Activated T-helper 17 cell treated with anti-CD3 and anti-CD28 coated beads, Interleukin-2, amount 50 U/mL, for 72 hours (primary cell): ENCODE results near the gene CMBL. TPM values are rescaled to one million over a fixed set of nuclear protein-coding genes. Genes with fewer than 3 reads are reported as not detected.

ENCODE experiments used
- ATAC-seq: fragments of 150-1000 bp; cut with Tn5 transposase; replicated peaks from 2 replicates; pipeline ENCODE4 v1.10.0; 2021; ENCODE audit warnings: mild to moderate bottlenecking, moderate library complexity
- H3K27ac Mint-ChIP-seq: one replicate; pipeline ENCODE4 v1.8.0; 2022; ENCODE audit warnings: mixed read lengths
- H3K27me3 Mint-ChIP-seq: one replicate; pipeline ENCODE4 v1.8.0; 2022; ENCODE audit warnings: mixed read lengths
- H3K36me3 Mint-ChIP-seq: one replicate; pipeline ENCODE4 v1.8.0; 2022; ENCODE audit warnings: low read depth, mild to moderate bottlenecking, mixed read lengths
- H3K4me1 Mint-ChIP-seq: one replicate; pipeline ENCODE4 v1.8.0; 2022; ENCODE audit warnings: mixed read lengths
- H3K4me3 Mint-ChIP-seq: one replicate; pipeline ENCODE4 v1.8.0; 2022; ENCODE audit warnings: mild to moderate bottlenecking, mixed read lengths
- H3K9me3 Mint-ChIP-seq: one replicate; pipeline ENCODE4 v1.8.0; 2022; ENCODE audit warnings: mixed read lengths
- total RNA-seq, 2 donors: library from RNA; stranded (reverse); gene quantifications; one replicate each; pipeline ENCODE4 v1.2.3, GENCODE V29; 2022

Gene CMBL
- total RNA-seq, 2 donors from 2014 or later: 0.80 to 0.82 TPM

DNA sequence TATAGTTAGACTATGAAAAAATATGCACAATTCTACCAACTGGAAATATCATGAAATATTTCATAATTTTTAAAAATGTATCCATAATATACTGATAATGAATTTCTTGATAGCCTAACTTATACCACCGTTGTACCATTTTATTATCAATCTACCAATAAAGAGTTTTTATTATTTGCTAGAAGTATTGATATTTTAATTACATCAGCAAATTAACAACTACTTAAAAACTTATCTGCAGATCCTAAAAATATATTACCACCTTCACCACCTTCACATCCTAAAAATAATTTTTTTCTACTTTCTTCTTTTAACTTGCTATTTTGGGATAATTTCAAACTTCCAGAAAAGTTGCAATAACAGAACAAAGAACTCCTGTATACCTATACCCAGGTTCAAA is 79.4 kb downstream of the CMBL start:
- H3K27me3 Mint-ChIP-seq: no peaks in the 10 kb centered on the region
- ATAC-seq: no peak
- H3K9me3 Mint-ChIP-seq: peaks cover 4% of the 10 kb centered on the region
- peaks cover 6% of the 10 kb centered on the region for H3K4me1 Mint-ChIP-seq
- H3K36me3 Mint-ChIP-seq: peaks cover 68% of the 10 kb centered on the region
- no peak overlapping the region for H3K4me3 Mint-ChIP-seq
- no peak overlapping the region for H3K27ac Mint-ChIP-seq

Other genes starting within 250 kb of the CMBL start
- 10 to 100 TPM; 12.9 to 24.9 TPM for gene ATPSCKMT, start 58.0 kb downstream of the CMBL start, total RNA-seq
- gene CCT5, start 57.6 kb downstream of the CMBL start, total RNA-seq: 100 to 1,000 TPM; 188 to 476 TPM
- gene MARCHF6, start 45.8 kb upstream of the CMBL start, total RNA-seq: 100 to 1,000 TPM in 1 of 2 donors, 10 to 100 TPM in 1; 87.7 to 157 TPM
- gene ROPN1L, start 134.0 kb upstream of the CMBL start, total RNA-seq: 1 to 10 TPM in 1 of 2 donors, under 1 TPM in 1; 0.66 to 1.0 TPM